NCI-H187 treated with DMSO at 0.1 percent for 48 hours (cell line): ENCODE data around the gene CPA5.

Experiments
- DNase-seq: peaks from one replicate; lab custom pipeline; 2025; lab: John Stamatoyannopoulos, UW

The CPA5 gene

DNA sequence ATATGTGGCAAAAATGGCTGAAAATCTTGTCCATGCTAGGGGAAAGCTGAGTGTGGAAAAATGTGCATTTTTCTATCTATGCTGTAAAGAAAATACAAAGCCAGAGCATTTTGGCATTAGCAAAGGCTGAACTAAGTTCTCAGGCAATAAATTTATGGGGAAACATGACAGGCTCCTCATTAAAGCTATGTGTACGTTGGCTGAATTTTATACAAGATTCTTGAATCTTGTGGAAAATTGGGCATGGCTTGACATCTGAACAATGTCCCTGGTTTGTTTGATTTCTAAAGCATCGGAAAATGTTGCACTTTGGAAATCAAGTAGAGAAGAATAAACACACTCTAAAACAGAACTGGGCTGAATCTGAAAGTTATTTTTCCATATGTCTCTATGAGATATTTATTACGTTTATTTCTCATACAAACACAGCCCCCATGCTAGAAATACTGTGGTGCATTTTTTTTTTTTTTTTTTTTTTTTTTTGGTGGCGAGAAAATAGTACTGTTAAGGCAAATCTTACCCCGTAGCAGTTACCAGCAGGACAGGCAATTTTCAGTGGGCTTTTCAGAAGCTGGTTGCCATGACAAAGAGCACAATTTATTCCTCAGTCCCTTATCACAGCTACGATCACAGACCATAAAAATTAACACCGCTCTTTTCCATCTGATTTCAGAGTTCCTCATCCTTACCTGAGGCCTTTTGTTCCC is 52.6 kb downstream of the CPA5 start:
- DNase-seq = no peak

DNA sequence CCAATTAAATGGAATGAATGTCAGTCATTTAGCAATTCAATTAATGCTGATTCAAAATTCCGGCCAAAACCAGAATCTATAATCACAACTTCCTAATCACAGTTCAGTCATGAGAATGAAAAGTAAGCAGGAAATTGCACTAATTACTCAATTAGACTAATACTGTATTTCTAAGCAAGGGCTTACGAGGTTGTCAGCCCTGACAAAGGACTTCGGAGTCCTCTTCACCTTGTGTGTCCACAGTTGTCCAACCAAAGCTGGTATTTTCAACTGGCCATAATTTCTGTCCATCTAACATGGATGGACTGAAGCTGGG is 53.1 kb downstream of the CPA5 start:
- DNase-seq = no peak

DNA sequence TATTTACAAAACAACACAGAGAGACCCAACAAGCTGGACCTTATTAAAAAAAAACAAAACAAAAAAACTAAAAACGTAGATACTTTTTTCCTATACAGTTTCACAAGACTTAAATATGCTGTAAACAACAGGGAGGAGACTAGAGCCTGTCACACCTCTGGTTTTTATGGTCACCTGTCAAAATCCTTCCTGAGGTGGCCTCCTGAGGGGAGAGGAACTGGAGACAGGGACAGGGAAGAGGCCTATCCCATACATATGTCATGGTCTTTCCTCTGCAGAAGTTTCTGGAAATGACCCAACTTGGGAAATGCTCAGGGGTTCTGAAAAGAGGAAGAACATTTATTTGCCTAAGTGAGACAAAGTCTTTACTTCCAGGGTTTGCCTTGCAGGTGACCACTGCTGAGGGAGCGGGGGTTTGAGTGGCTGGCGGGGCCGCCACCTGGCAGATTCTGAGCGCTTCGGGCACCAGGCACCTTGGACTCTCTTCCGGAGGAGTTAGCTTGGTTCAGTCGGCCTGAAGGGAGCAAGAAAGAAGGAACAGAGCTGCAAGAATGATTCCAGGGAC is 54.0 kb downstream of the CPA5 start:
- no peak for DNase-seq

GRCh38 chr7:130400120-130400572 is 55.5 kb downstream of the CPA5 start:
- DNase-seq = no peak

- no peak for DNase-seq
These were observed 56.5 kb downstream of the CPA5 start for GRCh38 chr7:130401101-130401500.

GRCh38 chr7:130401578-130401977 is 57.0 kb downstream of the CPA5 start:
- no peak for DNase-seq

GRCh38 chr7:130405003-130405402 is 60.4 kb downstream of the CPA5 start:
- no peak for DNase-seq

DNA sequence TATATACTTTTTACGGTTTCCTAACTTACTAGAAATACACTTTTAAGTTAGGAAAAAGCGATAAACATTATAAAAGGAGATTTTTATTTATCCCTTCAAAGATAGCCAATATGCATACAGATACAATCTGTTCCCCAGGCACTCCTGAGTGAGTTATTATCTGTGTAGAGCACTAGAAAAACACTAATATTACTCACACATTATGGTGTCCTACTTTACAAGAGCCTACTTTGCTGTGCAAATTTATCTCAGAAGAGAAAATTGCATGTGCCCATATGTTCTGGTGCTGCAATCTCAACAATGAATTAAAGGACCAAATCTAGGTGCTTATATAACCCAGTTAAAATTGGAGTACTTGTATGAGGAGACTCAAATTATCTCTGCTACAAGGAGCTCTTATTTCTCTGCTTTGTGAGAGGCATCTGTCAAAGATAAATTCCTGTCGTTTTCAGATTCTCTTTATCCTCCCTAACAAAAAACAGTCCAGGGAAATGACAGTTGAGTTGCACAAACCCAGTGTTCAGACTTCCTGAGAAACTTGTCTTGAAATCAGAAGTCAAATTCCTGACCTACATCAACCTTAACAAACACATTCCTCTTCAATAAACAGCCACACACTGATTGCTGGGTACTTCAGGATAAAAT is 64.6 kb downstream of the CPA5 start:
- peak; percentile 99 for DNase-seq

GRCh38 chr7:130409712-130410072 is 65.1 kb downstream of the CPA5 start:
- DNase-seq = no peak

GRCh38 chr7:130410868-130411541 is 66.4 kb downstream of the CPA5 start:
- DNase-seq = no peak

DNA sequence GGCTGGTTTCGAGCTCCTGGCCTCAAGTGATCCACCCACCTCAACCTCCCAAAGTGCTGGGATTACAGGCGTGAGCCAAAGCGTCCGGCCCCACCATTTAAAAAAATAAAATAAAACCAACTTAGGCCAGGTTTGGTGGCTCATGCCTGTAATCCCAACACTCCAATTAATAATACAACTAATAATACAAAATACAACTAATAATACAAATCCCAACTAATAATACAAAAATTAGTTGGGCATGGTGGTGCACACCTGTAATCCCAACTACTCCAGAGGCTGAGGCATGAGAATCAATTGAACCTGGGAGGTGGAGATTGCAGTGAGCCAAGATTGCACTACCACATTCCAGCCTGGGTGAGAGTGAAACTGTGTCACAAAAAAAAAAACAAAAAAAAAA is 68.6 kb downstream of the CPA5 start:
- no peak for DNase-seq

GRCh38 chr7:130415006-130415405 is 70.4 kb downstream of the CPA5 start:
- DNase-seq = no peak

GRCh38 chr7:130417213-130417612 is 72.6 kb downstream of the CPA5 start:
- DNase-seq = no peak

DNA sequence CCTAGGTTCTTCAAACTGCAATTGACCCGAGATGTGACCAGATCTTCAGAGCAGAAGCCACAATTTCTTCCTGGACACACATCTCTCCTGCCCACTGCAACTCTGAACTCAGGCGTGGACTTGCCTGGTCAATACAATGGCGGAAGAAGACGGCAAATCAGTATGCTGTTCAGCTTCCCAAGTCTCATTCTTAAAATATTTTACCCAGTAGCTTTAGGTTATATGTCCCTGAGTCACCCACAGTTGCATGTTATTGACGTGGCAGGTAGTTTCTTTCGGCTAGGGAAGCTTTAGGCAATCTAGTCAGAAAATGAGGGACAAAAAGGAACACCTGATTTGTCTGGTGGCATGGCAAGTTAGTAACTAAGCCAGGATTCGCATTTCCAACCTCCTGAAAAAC is 73.7 kb downstream of the CPA5 start:
- DNase-seq = no peak
